Hepatocyte (in vitro differentiated cells): ENCODE data around the gene OTULIN. TPM values are rescaled to one million over a fixed set of nuclear protein-coding genes. Genes with fewer than 3 reads are reported as not detected.

ENCODE experiments used
- DNase-seq: peaks from one replicate; pipeline ENCODE4 v3.0.0-alpha.2; 2016; ENCODE audit warnings: low spot score
- H2AFZ ChIP-seq: fragments of 200-600 bp; sonication (generic); 2 replicates; pipeline ENCODE4 v1.6.0; 2016; ENCODE audit warnings: antibody characterized with exemption, mild to moderate bottlenecking
- H3K27ac ChIP-seq: fragments of 200-600 bp; sonication (generic); 2 replicates; pipeline ENCODE4 v1.5.1; 2016; ENCODE audit warnings: mild to moderate bottlenecking
- H3K27me3 ChIP-seq: fragments of 200-600 bp; sonication (generic); 2 replicates; pipeline ENCODE4 v1.6.1; 2016
- H3K36me3 ChIP-seq: fragments of 200-600 bp; sonication (generic); replicated peaks from 2 replicates; pipeline ENCODE4 v1.5.1; 2016; ENCODE audit warnings: low read depth; ENCODE audit not compliant: insufficient read depth
- H3K4me1 ChIP-seq: fragments of 200-600 bp; sonication (generic); 2 replicates; pipeline ENCODE4 v1.5.1; 2016; ENCODE audit warnings: mild to moderate bottlenecking, moderate library complexity; ENCODE audit not compliant: insufficient read depth
- H3K4me2 ChIP-seq: fragments of 200-600 bp; sonication (generic); 2 replicates; pipeline ENCODE4 v1.6.0; 2016
- H3K4me3 ChIP-seq: fragments of 200-600 bp; sonication (generic); 2 replicates; pipeline ENCODE4 v1.5.1; 2016; ENCODE audit warnings: mild to moderate bottlenecking
- H3K79me2 ChIP-seq: fragments of 200-600 bp; sonication (generic); 2 replicates; pipeline ENCODE4 v1.6.0; 2017; ENCODE audit warnings: mild to moderate bottlenecking
- H3K9me2 ChIP-seq: fragments of 200-600 bp; sonication (generic); replicated peaks from 2 replicates; pipeline ENCODE4 v1.6.0; 2017; ENCODE audit warnings: mild to moderate bottlenecking; ENCODE audit not compliant: insufficient read depth
- H3K9me3 ChIP-seq: fragments of 200-600 bp; sonication (generic); 2 replicates; pipeline ENCODE4 v1.5.1; 2016; ENCODE audit warnings: low read depth, mild to moderate bottlenecking
- H4K20me1 ChIP-seq: fragments of 200-600 bp; sonication (generic); 2 replicates; pipeline ENCODE4 v1.6.0; 2016; ENCODE audit warnings: mild to moderate bottlenecking; ENCODE audit not compliant: insufficient read depth, poor library complexity, severe bottlenecking
- CTCF ChIP-seq: fragments of 200-600 bp; sonication (generic); IDR thresholded peaks from 2 replicates; pipeline ENCODE4 v1.5.1; 2016; ENCODE audit warnings: antibody characterized with exemption, mild to moderate bottlenecking; ENCODE audit not compliant: poor library complexity
- EZH2 ChIP-seq: fragments of 200-600 bp; sonication (generic); IDR thresholded peaks from 2 replicates; pipeline ENCODE4 v1.6.1; 2016; ENCODE audit warnings: antibody characterized with exemption, mild to moderate bottlenecking, borderline replicate concordance
- EZH2phosphoT487 ChIP-seq: fragments of 200-600 bp; sonication (generic); IDR thresholded peaks from one replicate; pipeline ENCODE4 v1.6.1; 2018; ENCODE audit warnings: antibody characterized with exemption, mild to moderate bottlenecking, low read depth, moderate library complexity; ENCODE audit not compliant: unreplicated experiment, severe bottlenecking
- WGBS: methylation state at CpG from one replicate; pipeline ENCODE4 v1.1.6; 2016; ENCODE audit warnings: low lambda C conversion rate; ENCODE audit errors: missing lambda C conversion rate; 5-methylcytosine and 5-hydroxymethylcytosine counted together
- polyA plus RNA-seq: library from polyadenylated mRNA; unstranded; fragments of >200 nt; fragmentation: Nextera tagmentation; extraction: Ambion mirVana; gene quantifications from 2 replicates; pipeline ENCODE4 v1.2.1, GENCODE V29; 2016
- total RNA-seq: library from RNA; depleted of rRNA; stranded (reverse); fragments of >200 nt; gene quantifications from 2 replicates; pipeline ENCODE4 v1.2.3, GENCODE V29; 2014

Gene OTULIN
- total RNA-seq (23.9 and 45.2 TPM in 2 replicates), polyA plus RNA-seq (21.0 and 22.8 TPM in 2 replicates)

- 2% methylated on average over 111 of the region's 115 CpGs for WGBS
- peak; percentile 97 for DNase-seq
- Histone ChIP-seq H3K27me3 (no peaks in the 10 kb centered on the region), H3K27ac (peak within 1 kb of the TSS; percentile 91), H4K20me1 (peaks cover 28% of the 10 kb centered on the region), H3K9me2 (no peaks in the 10 kb centered on the region), H2AFZ (peak within 1 kb of the TSS; percentile 90), H3K4me2 (peak within 1 kb of the TSS; percentile 86), H3K79me2 (peaks cover 53% of the 10 kb centered on the region), H3K9me3 (no peaks in the 10 kb centered on the region), H3K4me1 (peaks cover 27% of the 10 kb centered on the region), H3K4me3 (peak within 1 kb of the TSS; percentile 81), H3K36me3 (no peaks in the 10 kb centered on the region)
- no peak for TF ChIP-seq EZH2phosphoT487
- TF ChIP-seq EZH2, result no peak
- TF ChIP-seq CTCF, result no peak
These were observed at the start of gene OTULIN for GRCh38 chr5:14664270-14665100. TSS of gene OTULIN (plus strand) at chr5:14664718. CDS start at chr5:14664826, 108 bp downstream.

GRCh38 chr5:14615365-14615764 is 49.2 kb upstream of the OTULIN start:
- DNase-seq, result no peak
- no peak overlapping the region for H2AFZ ChIP-seq
- no peak overlapping the region for H3K4me3 ChIP-seq
- no peaks in the 10 kb centered on the region for H3K9me3 ChIP-seq
- no peaks in the 10 kb centered on the region for H3K79me2 ChIP-seq
- no peaks in the 10 kb centered on the region for H3K4me1 ChIP-seq
- H3K36me3 ChIP-seq, result peaks cover 4% of the 10 kb centered on the region
- no peaks in the 10 kb centered on the region for H3K9me2 ChIP-seq
- no peaks in the 10 kb centered on the region for H4K20me1 ChIP-seq
- no peak overlapping the region for H3K4me2 ChIP-seq
- H3K27me3 ChIP-seq, result no peaks in the 10 kb centered on the region
- no peak for TF ChIP-seq EZH2phosphoT487
- TF ChIP-seq EZH2, result no peak
- no peak for TF ChIP-seq CTCF
- WGBS, result 74% methylated on average over 4 of the region's 4 CpGs
- no peak overlapping the region for H3K27ac ChIP-seq

GRCh38 chr5:14617441-14617840 is 47.1 kb upstream of the OTULIN start:
- no peak overlapping the region for H2AFZ ChIP-seq

More at GRCh38 chr5:14617441-14617840, 47.1 kb upstream of the OTULIN start:
- DNase-seq, result no peak
- Histone ChIP-seq H3K36me3 (no peaks in the 10 kb centered on the region), H3K27me3 (no peaks in the 10 kb centered on the region), H3K4me2 (no peak overlapping the region), H3K27ac (no peak overlapping the region), H3K9me3 (no peaks in the 10 kb centered on the region), H3K79me2 (no peaks in the 10 kb centered on the region), H3K4me1 (no peaks in the 10 kb centered on the region), H4K20me1 (no peaks in the 10 kb centered on the region), H3K9me2 (no peaks in the 10 kb centered on the region), H3K4me3 (no peak overlapping the region)
- TF ChIP-seq EZH2phosphoT487 (no peak), EZH2 (no peak), CTCF (no peak)
- WGBS, result 89% methylated on average over 4 of the region's 4 CpGs
